Glomerular visceral epithelial cell (primary cell): ENCODE measurements around the gene GNAI2.

Experiments
- DNase-seq: peaks from one replicate; pipeline ENCODE4 v3.0.0-alpha.2; 2016; ENCODE audit errors: extremely low spot score

Gene GNAI2

GRCh38 chr3:50297896-50298725 is 62.1 kb downstream of the GNAI2 start:
- no peak for DNase-seq

GRCh38 chr3:50298836-50299637 is 63.0 kb downstream of the GNAI2 start, which contains the start of the genes HYAL3 and NAA80:
Gene HYAL3, minus strand, starts transcription at chr3:50299405. Its CDS starts 3,803 bp downstream, at chr3:50295602.
Gene NAA80, minus strand, starts transcription at chr3:50299405. Its CDS starts 1,942 bp downstream, at chr3:50297463.
- peak; percentile 100 for DNase-seq

GRCh38 chr3:50299638-50299928 is 63.6 kb downstream of the GNAI2 start:
- DNase-seq: no peak

- DNase-seq: no peak
These were observed 64.1 kb downstream of the GNAI2 start for GRCh38 chr3:50299929-50300680.

- DNase-seq: no peak
These were observed 64.8 kb downstream of the GNAI2 start for GRCh38 chr3:50300681-50301254.

GRCh38 chr3:50302095-50303012 is 66.3 kb downstream of the GNAI2 start:
- DNase-seq: no peak

GRCh38 chr3:50303013-50303815 is 67.2 kb downstream of the GNAI2 start, which contains the start of gene HYAL1:
Gene HYAL1, minus strand, starts transcription at chr3:50303574. Its CDS starts 618 bp downstream, at chr3:50302956.
- DNase-seq: peak; percentile 57

- no peak for DNase-seq
These were observed 68.6 kb downstream of the GNAI2 start for GRCh38 chr3:50304601-50305000.
